Hair follicle dermal papilla cell (primary cell): ENCODE data around the gene NMD3. TPM values are rescaled to one million over a fixed set of nuclear protein-coding genes. Genes with fewer than 3 reads are reported as not detected.

ENCODE experiments used
- small RNA-seq: library from RNA; depleted of rRNA; stranded (forward); fragments of <200 nt; gene quantifications from one replicate; pipeline ENCODE3, GENCODE V24; 2012
- total RNA-seq: library from RNA; depleted of rRNA; stranded (reverse); fragments of >200 nt; gene quantifications from 2 replicates; pipeline ENCODE4 v1.2.3, GENCODE V29; 2012

Gene NMD3
- 61.7 and 69.4 TPM in 2 replicates for total RNA-seq

GRCh38 chr3:161220850-161221753, at the start of gene NMD3:
TSS of gene NMD3 (plus strand) at chr3:161221311. CDS start at chr3:161222014, 703 bp downstream.

Small RNA genes lying within 50 kb of the gene (small RNA-seq; reads per million reads assigned to genes)
- 0.66 reads per million, percentile 6 among the genes with 10 or more reads in this experiment for gene AC108738.1

Other genes with a start within 250 kb of the NMD3 start
- gene B3GALNT1, start 116.0 kb upstream of the NMD3 start, total RNA-seq, result 16.8 and 20.3 TPM in 2 replicates
- gene SPTSSB, start 150.2 kb downstream of the NMD3 start, total RNA-seq, result not detected in 2 replicates